H1 (cell line): Measurements from ENCODE around the gene ELOVL5. TPM values are rescaled to one million over a fixed set of nuclear protein-coding genes. Genes with fewer than 3 reads are reported as not detected.

ENCODE experiments used
- CTCF ChIA-PET: fragments of 300-600 bp; sonication (Branson Sonifier 250); formaldehyde crosslinking; loops from one replicate; lab custom pipeline; 2021; ENCODE audit not compliant: partially characterized antibody; lab: Charles Lee
- POLR2A ChIA-PET: fragments of 300-600 bp; sonication (Branson Sonifier 250); formaldehyde crosslinking; loops from one replicate; lab custom pipeline; 2021; ENCODE audit warnings: inconsistent platforms; ENCODE audit not compliant: partially characterized antibody; lab: Charles Lee
- DNase-seq, 2 experiments: peaks; one replicate each; pipeline versions ENCODE4 v3.0.0 to v3.0.0-alpha.2; 2010 to 2022; ENCODE audit warnings: low spot score in 2 of 2, low read depth in 1 of 2, mixed read lengths in 1 of 2
- FAIRE-seq: peaks from 2 replicates; lab custom pipeline; 2011; peaks lifted over from hg19 to GRCh38; lab: Jason Lieb, UNC
- H2AFZ ChIP-seq: 2 replicates; pipeline ENCODE4 v1.8.1; 2012; ENCODE audit warnings: low read length, inconsistent platforms
- H2AK5ac ChIP-seq: 2 replicates; pipeline ENCODE4 v1.6.1; 2013; ENCODE audit warnings: low read depth, low read length
- H2BK120ac ChIP-seq: replicated peaks from 2 replicates; pipeline ENCODE3; 2013; ENCODE audit warnings: low read depth, low read length, inconsistent platforms
- H2BK12ac ChIP-seq: 2 replicates; pipeline ENCODE4 v1.6.1; 2013; ENCODE audit warnings: low read depth, low read length
- H2BK15ac ChIP-seq: 2 replicates; pipeline ENCODE4 v1.6.1; 2013; ENCODE audit warnings: low read length
- H2BK20ac ChIP-seq: 2 replicates; pipeline ENCODE4 v1.6.1; 2013; ENCODE audit warnings: low read length
- H2BK5ac ChIP-seq: 2 replicates; pipeline ENCODE4 v1.6.1; 2013; ENCODE audit warnings: low read depth, low read length
- H3K14ac ChIP-seq: 2 replicates; pipeline ENCODE4 v1.6.1; 2013; ENCODE audit warnings: inconsistent platforms; ENCODE audit not compliant: insufficient read length
- H3K18ac ChIP-seq: 2 replicates; pipeline ENCODE4 v1.6.1; 2013; ENCODE audit warnings: low read length; ENCODE audit errors: extremely low read depth
- H3K23ac ChIP-seq: 2 replicates; pipeline ENCODE4 v1.6.1; 2013; ENCODE audit warnings: inconsistent platforms; ENCODE audit not compliant: insufficient read length
- H3K23me2 ChIP-seq: 2 replicates; pipeline ENCODE4 v1.6.1; 2013; ENCODE audit warnings: low read depth, low read length
- H3K27ac ChIP-seq: 2 replicates; pipeline ENCODE4 v1.6.1; 2011; ENCODE audit warnings: low read depth, low read length, inconsistent platforms
- H3K27me3 ChIP-seq, 4 experiments: replicated peaks in 1 of 4; 1 replicate in 1 of 4; 2 replicates in 3 of 4; pipeline versions ENCODE4 v1.6.1 to v1.8.1; 2011 to 2013; ENCODE audit warnings: low read length in 3 of 4, mild to moderate bottlenecking in 3 of 4, inconsistent platforms in 2 of 4, mixed read lengths in 2 of 4, moderate library complexity in 1 of 4; ENCODE audit not compliant: control insufficient read depth in 3 of 4, insufficient read depth in 3 of 4; ENCODE audit errors: extremely low read depth in 1 of 4
- H3K36me3 ChIP-seq, 4 experiments: 2 replicates each; pipeline versions ENCODE4 v1.6.1 to v1.8.1; 2011 to 2013; ENCODE audit warnings: mild to moderate bottlenecking in 4 of 4, low read length in 3 of 4, moderate library complexity in 2 of 4, control low read depth in 1 of 4, inconsistent platforms in 1 of 4; ENCODE audit not compliant: insufficient read depth in 4 of 4, control insufficient read depth in 2 of 4
- H3K4ac ChIP-seq: replicated peaks from 2 replicates; pipeline ENCODE3; 2013; ENCODE audit warnings: low read length, low read depth, mixed read lengths, inconsistent platforms; ENCODE audit not compliant: insufficient read length
- H3K4me1 ChIP-seq, 4 experiments: replicated peaks in 1 of 4; 1 replicate in 1 of 4; 2 replicates in 3 of 4; pipeline versions ENCODE4 v1.6.1 to v1.8.1; 2011 to 2013; ENCODE audit warnings: low read length in 3 of 4, inconsistent platforms in 2 of 4, mixed read lengths in 1 of 4; ENCODE audit not compliant: insufficient read depth in 4 of 4, control insufficient read depth in 3 of 4
- H3K4me2 ChIP-seq, 2 experiments: 2 replicates each; pipeline versions ENCODE4 v1.6.1 to v1.8.1; 2011 to 2013; ENCODE audit warnings: low read depth in 2 of 2, low read length in 2 of 2, control low read depth in 1 of 2, inconsistent platforms in 1 of 2, mild to moderate bottlenecking in 1 of 2; ENCODE audit not compliant: insufficient read depth in 1 of 2
- H3K4me3 ChIP-seq, 4 experiments: fragments of 200-600, 300-600 bp in 1 of 4; sonication (generic), shearing (Covaris generic), sonication (Bioruptor Twin) in 1 of 4; 2 replicates each; pipeline versions ENCODE4 v1.5.1 to v1.8.1; 2011 to 2016; ENCODE audit warnings: low read length in 4 of 4, low read depth in 3 of 4, control low read depth in 2 of 4, inconsistent platforms in 2 of 4, mild to moderate bottlenecking in 2 of 4, mixed read lengths in 1 of 4, moderate library complexity in 1 of 4; ENCODE audit not compliant: insufficient read depth in 2 of 4; ENCODE audit errors: extremely low read depth in 1 of 4
- H3K56ac ChIP-seq: replicated peaks from 2 replicates; pipeline ENCODE3; 2013; ENCODE audit warnings: low read depth, mild to moderate bottlenecking, mixed read lengths, low read length, inconsistent platforms; ENCODE audit not compliant: insufficient read length
- H3K79me1 ChIP-seq: 2 replicates; pipeline ENCODE4 v1.6.1; 2013; ENCODE audit warnings: low read depth, low read length, control low read depth
- H3K79me2 ChIP-seq, 2 experiments: 2 replicates each; pipeline versions ENCODE4 v1.6.1 to v1.8.1; 2012 to 2013; ENCODE audit warnings: low read length in 2 of 2, mild to moderate bottlenecking in 2 of 2, inconsistent platforms in 1 of 2; ENCODE audit not compliant: insufficient read depth in 2 of 2, control insufficient read depth in 1 of 2
- H3K9ac ChIP-seq, 4 experiments: replicated peaks in 1 of 4; 1 replicate in 1 of 4; 2 replicates in 3 of 4; pipeline versions ENCODE4 v1.6.1 to v1.8.1; 2011 to 2013; ENCODE audit warnings: low read depth in 3 of 4, low read length in 3 of 4, control low read depth in 2 of 4, mild to moderate bottlenecking in 2 of 4, moderate library complexity in 2 of 4, inconsistent platforms in 1 of 4; ENCODE audit errors: extremely low read depth in 1 of 4
- H3K9me3 ChIP-seq, 2 experiments: 2 replicates each; pipeline versions ENCODE4 v1.6.1 to v1.8.1; 2012 to 2013; ENCODE audit warnings: mild to moderate bottlenecking in 2 of 2, moderate library complexity in 2 of 2, control low read depth in 1 of 2, inconsistent platforms in 1 of 2, low read depth in 1 of 2, low read length in 1 of 2, mixed read lengths in 1 of 2; ENCODE audit not compliant: insufficient read depth in 2 of 2
- H4K20me1 ChIP-seq, 2 experiments: replicated peaks in 1 of 2; 2 replicates each; pipeline versions ENCODE3 to v1.8.1; 2011 to 2013; ENCODE audit warnings: inconsistent platforms in 2 of 2, low read length in 2 of 2, mild to moderate bottlenecking in 1 of 2; ENCODE audit not compliant: insufficient read depth in 2 of 2, control insufficient read depth in 1 of 2
- H4K5ac ChIP-seq: 2 replicates; pipeline ENCODE4 v1.6.1; 2013; ENCODE audit warnings: low read length, low read depth, mixed read lengths, inconsistent platforms; ENCODE audit not compliant: insufficient read length
- H4K8ac ChIP-seq: 2 replicates; pipeline ENCODE4 v1.8.0; 2013; ENCODE audit warnings: mild to moderate bottlenecking, moderate library complexity, low read length, inconsistent platforms; ENCODE audit not compliant: insufficient read depth; ENCODE audit errors: extremely low read depth
- H4K91ac ChIP-seq: replicated peaks from 2 replicates; pipeline ENCODE3; 2013; ENCODE audit warnings: low read length, mixed read lengths, inconsistent platforms; ENCODE audit not compliant: insufficient read length
- ASH2L ChIP-seq: fragments of 200-600, 300-600 bp; sonication (generic); IDR thresholded peaks from one replicate; pipeline ENCODE4 v1.7.1; 2017; ENCODE audit warnings: low read length
- CEBPB ChIP-seq: IDR thresholded peaks from 2 replicates; pipeline ENCODE4 v1.6.1; 2012; ENCODE audit warnings: low read depth, low read length
- CREB1 ChIP-seq: IDR thresholded peaks from 2 replicates; pipeline ENCODE4 v1.6.1; 2012; ENCODE audit warnings: inconsistent platforms
- CTCF ChIP-seq, 3 experiments: IDR thresholded peaks; 1 replicate in 2 of 3; 2 replicates in 1 of 3; pipeline versions ENCODE4 v1.5.1 to v1.6.1; 2011; ENCODE audit warnings: low read length in 3 of 3, mild to moderate bottlenecking in 3 of 3, inconsistent platforms in 2 of 3, low read depth in 1 of 3, moderate library complexity in 1 of 3; ENCODE audit not compliant: insufficient read depth in 1 of 3; ENCODE audit errors: control extremely low read depth in 1 of 3
- RAD21 ChIP-seq, 2 experiments: IDR thresholded peaks in 1 of 2; conservative IDR thresholded peaks in 1 of 2; 2 replicates each; pipeline ENCODE4 v1.6.1; 2011; ENCODE audit warnings: low read depth in 2 of 2, low read length in 2 of 2, improper control_type of control experiment in 1 of 2, inconsistent platforms in 1 of 2, mild to moderate bottlenecking in 1 of 2, moderate library complexity in 1 of 2
- TCF12 ChIP-seq: IDR thresholded peaks from 2 replicates; pipeline ENCODE4 v1.6.1; 2011; ENCODE audit warnings: low read depth, mild to moderate bottlenecking, low read length
- WGBS, 2 experiments: shearing (Covaris generic) in 1 of 2; methylation state at CpG; one replicate each; pipeline versions ENCODE4 v1.1.6 to v1.1.7; 2013 to 2015; ENCODE audit warnings: low lambda C conversion rate in 2 of 2, mixed read lengths in 2 of 2, inconsistent platforms in 1 of 2, low coverage in 1 of 2, missing lambda C conversion rate in 1 of 2; ENCODE audit not compliant: insufficient replicate concordance in 2 of 2, insufficient coverage in 1 of 2, insufficient read length in 1 of 2; ENCODE audit errors: extremely low coverage in 1 of 2, missing lambda C conversion rate in 1 of 2; 5-methylcytosine and 5-hydroxymethylcytosine counted together
- polyA plus RNA-seq, 7 experiments: library from polyadenylated mRNA; depleted of rRNA in 3 of 7; stranded (reverse) in 5 of 7; unstranded in 2 of 7; fragments of >200 nt in 5 of 7; fragments of 200-250 nt in 2 of 7; gene quantifications; 1 replicate in 5 of 7; 2 replicates in 1 of 7; 4 replicates in 1 of 7; pipeline versions ENCODE4 v1.2.1 to v1.2.3, GENCODE V29; 2011 to 2013; ENCODE audit warnings: missing spikeins in 2 of 7, mixed read lengths in 2 of 7
- total RNA-seq: library from RNA; stranded (reverse); fragmentation: NEBNext Ultra II Directional; extraction: Animal tissue kit (Norgen Biotek cat#: 25700); gene quantifications from 2 replicates; pipeline ENCODE4 v1.2.1, GENCODE V29; 2021

The ELOVL5 gene
- total and polyA plus RNA-seq, 2 of the 8 experiments (the other 6 are each of a cell fraction or from before 2014, with no cell fraction given): 113 to 156 TPM

GRCh38 chr6:53294095-53294494 is 54.7 kb downstream of the ELOVL5 start:
- Histone ChIP-seq H4K8ac (no peak overlapping the region), H3K79me1 (no peaks in the 10 kb centered on the region; the same call in 1 of the 2 replicates), H4K20me1 (peaks cover 12 to 13% of the 10 kb centered on the region in 2 experiments), H2BK120ac (no peak overlapping the region), H2BK20ac (no peak overlapping the region), H3K4ac (no peak overlapping the region), H3K4me2 (no peak overlapping the region), H2BK5ac (no peak overlapping the region), H4K5ac (no peak overlapping the region), H3K27me3 (no peaks in the 10 kb centered on the region), H3K14ac (no peak overlapping the region), H3K27ac (no peak overlapping the region), H2BK15ac (no peak overlapping the region), H3K23me2 (no peaks in the 10 kb centered on the region), H3K4me3 (no peak overlapping the region), H2AK5ac (no peak overlapping the region), H3K56ac (no peak overlapping the region), H3K36me3 (peaks cover 2 to 32% (median 13%) of the 10 kb centered on the region in 4 experiments; a peak in 5 of 8 replicates), H3K23ac (no peak overlapping the region), H3K9me3 (no peaks in the 10 kb centered on the region), H2BK12ac (no peak overlapping the region), H4K91ac (no peak overlapping the region), H3K9ac (no peak overlapping the region), H2AFZ (no peak overlapping the region), H3K18ac (no peak overlapping the region), H3K79me2 (peaks cover 0 to 34% of the 10 kb centered on the region in 2 experiments; a peak in 2 of 4 replicates), H3K4me1 (no peaks in the 10 kb centered on the region)
- DNase-seq (peak in 1 of 2 experiments; percentile 64), FAIRE-seq (peak; percentile 39)
- 89% methylated on average over 3 of the region's 3 CpGs; no CpG with 5 or more reads in 1 of the 2 experiments for WGBS, 2 experiments
- TF ChIP-seq CTCF (IDR thresholded peaks at IDR 0.05; ENCODE audit: control extremely low read depth in 1 of 3, insufficient read depth in 1 of 3, low read depth in 1 of 3, low read length in 3 of 3): peak; percentile 71 to 85 (median 82)
- no peak for TF ChIP-seq ASH2L
- no peak for TF ChIP-seq CREB1
- peak; percentile 69 to 76 for TF ChIP-seq RAD21 (IDR thresholded peaks at IDR 0.05 in 1 of 2, conservative IDR thresholded peaks at IDR 0.05 in 1 of 2; ENCODE audit: low read depth in 2 of 2, low read length in 2 of 2)
- TF ChIP-seq CEBPB: peak; percentile 74
- TF ChIP-seq TCF12: no peak
- POLR2A ChIA-PET: no interaction called here
- CTCF ChIA-PET: interaction anchor here (0.6 to 5.0 kb wide), 28 partner anchors 9 to 397 kb away, joined by 3 to 46 read pairs (median 4); no protein-coding TSS in a partner anchor
